Measurements from ENCODE around the gene SEMA4B.

GRCh38 chr15:90203922-90204321, 2.8 kb downstream of the SEMA4B start:
- TF ChIP-seq CTCF (conservative IDR thresholded peaks at IDR 0.05; ENCODE audit: low read depth, low read length): no peak
- TF ChIP-seq EZH2 (IDR thresholded peaks at IDR 0.05; ENCODE audit: borderline replicate concordance, low read depth, low read length, poor library complexity, severe bottlenecking): no peak

All from A673 (cell line).